Measurements from ENCODE around the gene TMEM117. TPM values are rescaled to one million over a fixed set of nuclear protein-coding genes. Genes with fewer than 3 reads are reported as not detected.

TMEM117 gene
- polyA plus RNA-seq, 1 experiment: 4.3 TPM

GRCh38 chr12:44405297-44405696, 569.4 kb downstream of the TMEM117 start:
- ChIA-PET CTCF (interaction anchor here (0.7 kb wide), 1 partner anchor 15 kb away, joined by 3 read pairs; no protein-coding TSS in a partner anchor), POLR2A (no interaction called here)
- Histone ChIP-seq H3K4me3 (ENCODE audit: low read depth, low read length) (no peak overlapping the region), H3K27me3 (ENCODE audit: control insufficient read depth, insufficient read depth, low read length) (no peaks in the 10 kb centered on the region), H3K36me3 (ENCODE audit: control insufficient read depth, insufficient read depth, low read length) (no peaks in the 10 kb centered on the region)
- TF ChIP-seq CTCF (IDR thresholded peaks at IDR 0.05; ENCODE audit: insufficient read depth, low read depth, low read length): no peak
- no peak for DNase-seq (ENCODE audit: low read depth)

DNA sequence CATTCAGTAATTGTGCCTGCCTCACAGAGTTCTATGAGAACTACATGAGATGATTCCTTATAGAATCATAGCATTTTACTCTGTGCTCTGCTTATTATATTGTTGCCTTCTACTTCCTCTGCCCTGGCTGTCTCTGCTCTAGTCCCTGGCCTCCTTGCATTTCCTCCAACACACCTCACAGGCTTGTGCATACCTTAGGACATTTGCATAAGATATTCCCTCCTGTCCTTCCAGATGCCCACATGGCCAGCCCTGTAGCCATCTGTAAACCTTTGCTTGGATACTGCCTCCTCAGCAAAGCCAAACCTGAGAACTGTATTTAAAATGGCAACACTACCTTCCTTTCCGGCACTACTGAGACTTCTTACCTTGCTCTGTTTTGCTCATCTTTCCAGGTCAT, 586.7 kb downstream of the TMEM117 start:
- TF ChIP-seq CTCF (IDR thresholded peaks at IDR 0.05; ENCODE audit: insufficient read depth, low read depth, low read length): no peak
- no peak for DNase-seq (ENCODE audit: low read depth)
- no peak overlapping the region for H3K4me3 ChIP-seq (ENCODE audit: low read depth, low read length)
- CTCF ChIA-PET: no interaction called here
- no peaks in the 10 kb centered on the region for H3K27me3 ChIP-seq (ENCODE audit: control insufficient read depth, insufficient read depth, low read length)
- H3K36me3 ChIP-seq (ENCODE audit: control insufficient read depth, insufficient read depth, low read length): no peaks in the 10 kb centered on the region
- POLR2A ChIA-PET: no interaction called here

DNA sequence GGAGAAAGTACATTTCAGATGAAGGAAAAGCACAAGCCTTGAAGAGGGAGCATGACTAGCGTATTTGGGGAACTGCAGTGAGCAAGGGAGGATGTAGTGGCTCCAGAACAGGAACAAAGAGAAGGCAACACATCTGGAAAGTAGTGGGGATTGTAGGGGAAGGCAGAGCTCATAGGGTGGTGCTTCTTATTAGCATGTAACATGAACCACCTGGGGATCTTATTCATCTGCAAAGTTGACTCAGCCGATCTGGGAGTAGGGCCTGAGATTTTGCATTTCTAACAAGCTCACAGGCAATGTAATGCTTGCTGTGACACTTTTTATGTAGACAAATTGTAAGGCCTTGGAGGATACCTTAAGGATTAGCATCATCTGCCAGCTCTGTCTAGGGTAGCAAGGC, 592.9 kb downstream of the TMEM117 start:
- H3K36me3 ChIP-seq (ENCODE audit: control insufficient read depth, insufficient read depth, low read length): no peaks in the 10 kb centered on the region
- ChIA-PET CTCF (no interaction called here), POLR2A (no interaction called here)
- H3K27me3 ChIP-seq (ENCODE audit: control insufficient read depth, insufficient read depth, low read length): no peaks in the 10 kb centered on the region
- no peak for TF ChIP-seq CTCF (IDR thresholded peaks at IDR 0.05; ENCODE audit: insufficient read depth, low read depth, low read length)
- no peak for DNase-seq (ENCODE audit: low read depth)
- H3K4me3 ChIP-seq (ENCODE audit: low read depth, low read length): no peak overlapping the region

DNA sequence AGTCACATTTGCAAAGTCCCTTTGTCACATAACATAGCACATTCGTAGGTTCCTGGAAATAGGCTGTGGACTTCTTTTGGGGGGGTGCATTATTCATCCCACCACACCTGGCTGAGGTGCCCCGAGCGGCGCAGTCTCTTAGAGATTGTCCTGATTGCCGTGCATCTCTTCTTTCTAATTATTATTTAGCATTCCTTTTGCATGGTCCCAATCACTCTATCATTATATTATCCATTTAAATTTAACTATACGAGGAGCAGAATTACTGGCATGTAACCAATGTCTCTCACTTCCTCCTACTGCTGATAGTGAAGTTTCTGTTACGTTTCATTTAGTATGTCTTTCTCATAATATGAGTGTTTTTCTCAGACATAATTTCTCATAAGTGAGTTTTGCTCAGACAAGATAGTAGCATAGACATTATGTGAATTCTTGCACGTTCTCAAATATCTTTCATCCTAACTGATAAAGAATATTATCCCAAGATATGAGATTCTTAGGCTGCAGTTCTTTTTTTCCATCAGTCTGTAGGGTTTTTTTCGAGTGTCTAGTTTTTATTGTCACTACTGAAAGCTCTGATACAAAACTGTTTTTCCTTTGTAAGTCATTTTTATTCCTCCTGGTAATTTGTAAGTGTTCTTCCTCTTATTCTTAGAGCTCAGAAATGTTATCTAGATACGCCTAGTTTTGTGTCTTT, 595.9 kb downstream of the TMEM117 start:
- Histone ChIP-seq H3K4me3 (ENCODE audit: low read depth, low read length) (no peak overlapping the region), H3K36me3 (ENCODE audit: control insufficient read depth, insufficient read depth, low read length) (no peaks in the 10 kb centered on the region), H3K27me3 (ENCODE audit: control insufficient read depth, insufficient read depth, low read length) (no peaks in the 10 kb centered on the region)
- no peak for TF ChIP-seq CTCF (IDR thresholded peaks at IDR 0.05; ENCODE audit: insufficient read depth, low read depth, low read length)
- POLR2A ChIA-PET: no interaction called here
- DNase-seq (ENCODE audit: low read depth): no peak
- CTCF ChIA-PET: no interaction called here

DNA sequence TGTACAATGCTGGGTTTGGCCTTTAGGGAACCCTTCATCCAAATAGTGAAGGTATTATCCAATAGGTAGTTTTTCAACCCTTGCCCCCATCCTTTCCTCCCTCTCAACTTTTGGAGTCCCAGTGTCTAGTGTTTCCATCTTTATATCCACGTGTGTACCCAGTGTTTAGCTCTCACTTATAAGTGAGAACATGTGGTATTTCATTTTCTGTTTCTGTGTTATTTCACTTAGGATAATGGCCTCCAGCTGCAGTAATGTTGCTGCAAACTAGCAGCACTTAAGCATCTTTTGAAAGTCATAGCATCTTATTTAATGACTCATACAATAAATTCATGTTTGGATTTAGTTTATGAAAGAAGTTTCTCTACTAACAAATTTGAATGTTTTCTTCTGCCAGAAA, 597.8 kb downstream of the TMEM117 start:
- POLR2A ChIA-PET: no interaction called here
- no peak for DNase-seq (ENCODE audit: low read depth)
- CTCF ChIA-PET: no interaction called here
- Histone ChIP-seq H3K27me3 (ENCODE audit: control insufficient read depth, insufficient read depth, low read length) (no peaks in the 10 kb centered on the region), H3K4me3 (ENCODE audit: low read depth, low read length) (no peak overlapping the region), H3K36me3 (ENCODE audit: control insufficient read depth, insufficient read depth, low read length) (no peaks in the 10 kb centered on the region)
- no peak for TF ChIP-seq CTCF (IDR thresholded peaks at IDR 0.05; ENCODE audit: insufficient read depth, low read depth, low read length)
